Fibroblast of gingiva (primary cell): ENCODE measurements around the gene F8A1.
"Not testable (repeated sequence)": the region's sequence is repeated elsewhere in the genome, so short reads cannot be mapped to it uniquely, and the experiment has no call there.

Source experiments
- DNase-seq: peaks from one replicate; pipeline ENCODE4 v3.0.0-alpha.2; 2011; ENCODE audit warnings: low read depth

The F8A1 gene

DNA sequence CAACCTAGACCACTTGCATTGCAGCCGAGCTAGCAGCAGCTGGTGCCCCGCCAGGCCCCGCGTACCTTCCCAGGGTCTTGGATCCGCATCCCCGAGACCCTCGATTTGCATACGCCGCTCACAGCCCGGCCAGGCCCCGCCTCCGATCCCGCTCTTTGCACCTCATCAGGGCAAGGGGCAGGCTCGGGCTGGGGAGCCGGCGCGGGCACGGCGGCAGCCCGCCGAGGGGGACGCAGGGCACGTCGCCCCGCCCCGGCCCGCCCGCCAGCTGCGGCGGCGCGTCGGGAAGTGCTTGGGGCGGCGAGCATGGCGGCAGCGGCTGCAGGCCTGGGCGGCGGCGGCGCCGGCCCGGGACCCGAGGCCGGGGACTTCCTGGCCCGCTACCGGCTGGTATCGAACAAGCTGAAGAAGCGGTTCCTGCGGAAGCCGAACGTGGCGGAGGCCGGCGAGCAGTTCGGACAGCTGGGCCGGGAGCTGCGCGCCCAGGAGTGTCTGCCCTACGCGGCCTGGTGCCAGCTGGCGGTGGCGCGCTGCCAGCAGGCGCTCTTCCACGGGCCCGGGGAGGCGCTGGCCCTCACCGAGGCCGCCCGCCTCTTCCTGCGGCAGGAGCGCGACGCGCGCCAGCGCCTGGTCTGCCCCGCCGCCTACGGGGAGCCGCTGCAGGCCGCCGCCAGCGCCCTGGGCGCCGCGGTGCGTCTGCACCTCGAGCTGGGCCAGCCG, at the start of gene F8A1:
Gene F8A1 (plus strand): TSS at position 287 of the 720 bp plus-strand sequence. CDS start 20 bp downstream, at position 307.
- not testable (repeated sequence) for DNase-seq

DNA sequence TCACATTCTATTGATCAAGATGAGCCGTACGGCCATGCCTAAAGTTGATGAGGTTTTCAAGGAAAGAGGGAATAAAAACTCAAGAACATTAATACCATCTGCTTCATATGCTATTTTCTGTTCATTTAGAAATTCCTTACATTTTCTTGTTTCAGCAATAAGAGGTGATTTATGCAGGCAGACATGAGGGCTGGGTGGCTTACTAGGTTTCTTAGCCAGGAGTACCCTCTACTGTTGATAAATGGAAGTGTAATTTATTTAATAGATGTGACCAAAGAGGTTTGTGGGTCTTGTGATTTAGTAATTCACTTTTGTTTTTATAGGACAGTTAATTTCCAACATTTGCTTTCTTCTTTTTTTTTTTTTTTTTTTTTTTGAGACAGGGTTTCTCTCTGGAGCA, 45.3 kb upstream of the F8A1 start:
- DNase-seq, result peak; percentile 50

DNA sequence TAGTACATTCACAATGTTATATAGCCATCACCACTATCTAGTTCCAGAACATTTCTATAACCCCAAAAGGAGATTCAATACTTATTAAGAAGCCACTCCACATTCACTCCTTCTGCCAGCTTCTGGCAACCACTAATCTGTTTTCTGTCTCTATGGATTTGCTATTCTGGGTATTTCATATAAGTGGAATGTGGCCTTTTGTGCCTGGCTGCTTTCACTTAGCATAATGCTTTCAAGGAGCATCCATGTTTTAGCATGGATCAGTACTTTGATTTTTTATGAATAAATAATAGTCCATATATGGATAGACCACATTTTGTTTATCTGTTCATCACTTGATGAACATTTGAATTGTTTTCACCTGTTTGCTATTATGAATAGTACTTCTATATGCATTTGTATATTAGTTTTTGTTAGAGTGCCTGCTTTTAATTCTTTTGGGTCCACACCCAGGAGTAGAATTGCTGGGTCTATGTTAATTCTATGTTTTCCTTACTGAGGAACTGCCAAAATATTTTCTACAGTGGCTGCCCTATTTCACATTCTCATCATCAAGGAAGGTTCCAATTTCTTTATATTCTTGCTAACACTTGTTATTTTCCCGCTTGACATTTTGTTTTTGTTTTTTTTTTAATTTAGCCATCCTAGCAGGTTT, 35.1 kb upstream of the F8A1 start:
- DNase-seq, result no peak

DNA sequence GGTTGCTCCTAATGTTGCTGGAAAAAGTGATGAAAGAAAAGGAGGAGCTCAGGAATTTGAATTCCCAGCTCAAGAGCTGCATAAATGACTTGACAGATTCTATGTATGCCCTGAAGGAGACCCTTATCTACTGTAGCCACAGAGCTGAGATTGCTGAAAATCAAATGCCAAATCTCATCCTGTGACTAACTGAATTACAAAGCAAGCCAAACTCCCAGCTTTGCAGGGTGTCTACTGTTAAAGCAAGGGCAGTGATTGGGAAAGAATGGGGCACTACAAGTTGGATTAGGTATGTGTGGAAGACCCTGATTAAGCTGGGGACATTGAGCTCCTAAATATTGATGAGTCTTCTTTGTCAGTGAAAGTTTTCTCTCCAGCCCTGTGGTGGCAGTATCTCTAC, 30.9 kb upstream of the F8A1 start:
- no peak for DNase-seq

DNA sequence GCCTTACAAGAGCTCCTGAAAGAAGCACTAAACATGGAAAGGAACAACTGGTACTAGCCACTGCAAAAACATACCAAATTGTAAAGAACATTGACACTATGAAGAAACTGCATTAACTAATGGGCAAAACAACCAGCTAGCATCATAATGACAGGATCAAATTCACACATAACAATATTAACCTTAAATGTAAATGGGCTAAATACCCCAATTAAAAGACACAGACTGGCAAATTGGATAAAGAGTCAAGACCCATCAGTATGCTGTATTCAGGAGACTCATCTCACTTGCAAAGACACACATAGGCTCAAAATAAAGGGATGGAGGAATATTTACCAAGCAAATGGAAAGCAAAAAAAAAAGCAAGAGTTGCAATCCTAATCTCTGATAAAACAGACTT, 17.6 kb upstream of the F8A1 start:
- DNase-seq, result not testable (repeated sequence)

DNA sequence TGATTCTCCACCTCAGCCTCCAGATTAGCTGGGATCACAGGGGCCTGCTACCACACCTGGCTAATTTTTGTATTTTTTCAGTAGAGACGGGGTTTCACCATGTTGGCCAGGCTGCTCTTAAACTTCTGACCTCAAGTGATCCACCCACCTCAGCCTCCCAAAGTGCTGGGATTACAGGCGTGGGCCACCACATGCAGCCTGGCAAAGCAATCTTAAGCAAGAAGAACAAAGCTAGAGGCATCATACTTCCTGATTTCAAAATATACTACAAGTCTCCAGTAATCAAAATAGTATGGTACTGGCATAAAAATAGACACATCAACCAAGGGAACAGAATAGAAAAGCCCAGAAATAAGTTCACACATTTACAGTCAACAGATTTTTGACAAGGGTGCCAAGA, 12.8 kb upstream of the F8A1 start:
- DNase-seq, result no peak

DNA sequence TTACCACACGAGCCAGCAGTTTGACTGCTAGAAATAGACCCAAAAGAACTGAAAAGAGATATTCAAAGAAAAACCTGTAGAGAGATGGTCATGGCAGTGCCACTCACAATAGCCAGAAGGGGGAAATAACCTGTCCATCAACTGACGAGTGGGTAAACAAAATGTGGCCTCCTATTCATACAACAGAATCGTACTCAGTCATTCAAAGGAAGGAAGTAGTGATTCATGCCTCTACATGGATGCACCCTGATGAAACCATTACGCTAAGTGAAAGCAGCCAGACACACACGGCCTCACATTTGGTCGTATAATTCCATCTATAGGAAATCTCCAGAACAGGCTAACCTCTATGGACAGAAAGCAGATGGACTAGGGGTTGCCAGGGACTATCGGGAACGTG, 2.1 kb upstream of the F8A1 start:
- not testable (repeated sequence) for DNase-seq

DNA sequence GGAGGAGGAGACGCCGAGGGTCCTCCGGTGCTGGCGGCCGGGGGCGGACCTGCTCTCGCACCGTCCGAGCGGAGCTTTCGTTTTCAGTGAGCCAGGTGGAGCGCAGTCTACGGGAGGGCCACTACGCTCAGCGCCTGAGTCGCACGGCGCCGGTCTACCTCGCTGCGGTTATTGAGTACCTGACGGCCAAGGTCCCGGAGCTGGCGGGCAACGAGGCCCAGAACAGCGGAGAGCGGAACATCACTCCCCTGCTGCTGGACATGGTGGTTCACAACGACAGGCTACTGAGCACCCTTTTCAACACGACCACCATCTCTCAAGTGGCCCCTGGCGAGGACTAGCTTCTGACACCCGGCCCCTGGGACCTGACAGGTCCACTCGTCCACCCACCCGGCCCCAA, 1.1 kb upstream of the F8A1 start:
- DNase-seq, result not testable (repeated sequence)

DNA sequence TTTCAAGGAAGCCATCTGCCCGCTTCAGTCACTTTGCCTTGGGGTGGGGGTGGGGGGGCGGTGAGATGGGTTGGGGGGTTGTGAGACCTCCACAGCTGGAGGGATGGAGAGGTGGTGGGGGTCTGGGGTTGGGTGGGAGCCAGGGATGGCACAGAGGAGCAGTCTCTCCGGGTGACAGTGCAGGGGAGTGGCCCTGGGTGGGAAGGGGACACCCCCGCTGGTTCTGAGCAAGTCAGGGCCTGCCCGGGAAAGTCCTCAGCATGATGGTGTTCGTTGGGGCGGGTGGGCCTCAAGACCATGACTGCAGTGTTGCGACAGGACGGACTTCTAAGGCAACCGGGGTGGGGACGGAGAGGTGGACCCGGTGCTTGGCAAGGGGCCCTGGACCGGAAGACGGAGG, 606 bp upstream of the F8A1 start:
- not testable (repeated sequence) for DNase-seq

DNA sequence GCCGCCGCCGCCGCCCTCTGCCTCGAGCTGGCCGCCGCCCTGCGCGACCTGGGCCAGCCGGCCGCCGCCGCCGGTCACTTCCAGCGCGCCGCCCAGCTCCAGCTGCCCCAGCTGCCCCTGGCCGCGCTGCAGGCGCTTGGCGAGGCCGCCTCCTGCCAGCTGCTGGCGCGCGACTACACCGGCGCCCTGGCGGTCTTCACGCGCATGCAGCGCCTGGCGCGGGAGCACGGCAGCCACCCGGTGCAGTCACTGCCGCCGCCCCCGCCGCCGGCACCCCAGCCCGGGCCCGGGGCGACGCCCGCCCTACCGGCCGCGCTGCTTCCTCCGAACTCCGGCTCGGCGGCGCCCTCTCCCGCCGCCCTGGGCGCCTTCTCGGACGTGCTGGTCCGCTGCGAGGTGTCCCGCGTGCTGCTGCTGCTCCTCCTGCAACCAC, 650 bp downstream of the F8A1 start:
- not testable (repeated sequence) for DNase-seq

DNA sequence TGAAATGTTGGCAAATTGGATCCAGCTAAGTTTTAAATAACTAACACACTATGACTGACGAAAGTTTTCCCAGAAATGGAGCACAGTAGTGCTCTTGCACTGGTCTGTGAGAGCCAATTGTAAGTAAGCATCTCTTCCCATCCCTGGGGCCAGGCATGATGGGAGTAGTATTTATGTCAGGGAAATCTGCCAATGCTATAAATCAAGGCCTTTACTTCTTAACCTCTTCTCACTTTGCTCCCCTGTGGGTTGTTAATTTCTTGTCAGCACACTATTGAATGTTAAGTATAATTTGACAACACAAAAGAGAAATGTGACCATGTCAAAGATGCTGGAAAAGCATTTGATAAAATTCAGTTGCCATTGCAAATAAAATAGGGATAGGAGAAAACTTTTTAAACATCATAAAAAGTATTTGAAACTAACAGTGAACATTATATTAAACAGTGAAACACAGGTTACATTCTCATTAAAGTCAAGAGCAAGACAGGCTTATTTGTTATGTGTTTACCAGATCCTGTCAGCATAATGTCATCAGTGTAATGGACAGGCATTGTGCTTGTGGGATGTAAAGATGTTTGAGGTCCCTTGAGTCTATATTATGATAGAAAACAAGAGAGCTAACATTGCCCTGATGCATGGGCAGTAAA, 5.0 kb downstream of the F8A1 start:
- no peak for DNase-seq

DNA sequence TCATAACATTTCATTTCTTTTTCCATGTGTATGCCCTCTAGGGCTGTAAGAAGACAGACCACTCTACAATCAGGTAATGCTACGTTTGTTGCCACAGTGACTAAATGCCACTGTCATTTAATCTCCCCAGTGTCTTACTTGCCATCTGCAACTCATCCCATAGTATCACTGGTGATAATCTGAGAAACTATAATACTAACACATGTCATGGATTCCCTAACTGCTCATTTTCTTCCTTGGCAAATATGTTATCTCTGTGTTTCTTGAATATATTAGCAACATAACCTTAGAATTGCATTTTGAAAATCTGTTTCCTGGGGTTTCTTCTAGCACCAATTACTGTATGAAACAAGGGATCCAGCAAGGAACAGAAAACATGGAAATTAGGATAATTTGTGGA, 6.1 kb downstream of the F8A1 start:
- no peak for DNase-seq

DNA sequence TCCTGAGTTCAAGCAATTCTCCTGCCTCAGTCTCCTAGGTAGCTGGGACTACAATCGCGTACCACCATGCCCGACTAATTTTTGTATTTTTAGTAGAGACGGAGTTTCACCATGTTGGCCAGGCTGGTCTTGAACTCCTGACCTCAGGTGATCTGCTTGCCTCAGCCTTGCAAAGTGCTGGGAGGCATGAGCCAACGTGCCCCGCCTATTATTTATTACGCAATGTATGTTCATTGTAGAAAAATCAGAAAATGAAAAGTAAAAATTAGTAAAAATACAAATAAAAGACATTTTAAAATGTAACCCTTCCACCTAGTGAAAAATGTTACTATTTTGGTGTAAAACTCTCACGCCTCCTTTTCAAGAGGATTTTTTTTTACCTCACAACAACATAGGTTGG, 14.2 kb downstream of the F8A1 start:
- no peak for DNase-seq

DNA sequence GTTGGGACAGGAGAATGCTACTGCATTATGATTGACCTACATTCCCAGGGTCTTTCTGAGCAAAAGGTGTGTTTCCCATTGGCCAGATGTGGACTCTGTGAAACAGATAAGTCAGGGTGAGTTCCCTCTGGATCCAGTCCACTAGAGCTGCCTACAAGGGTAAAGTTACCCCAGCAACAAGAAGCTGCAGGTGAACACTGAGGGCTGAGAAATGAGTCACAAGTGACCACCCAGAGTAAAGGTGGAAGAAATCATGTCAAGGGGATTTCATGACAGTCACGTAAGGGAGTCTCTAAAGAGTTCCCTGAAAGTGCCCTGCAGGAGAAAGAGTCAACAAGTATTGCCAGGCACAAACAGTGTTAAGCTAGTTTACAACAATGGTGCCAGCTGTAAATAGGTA, 16.3 kb downstream of the F8A1 start:
- DNase-seq, result no peak

DNA sequence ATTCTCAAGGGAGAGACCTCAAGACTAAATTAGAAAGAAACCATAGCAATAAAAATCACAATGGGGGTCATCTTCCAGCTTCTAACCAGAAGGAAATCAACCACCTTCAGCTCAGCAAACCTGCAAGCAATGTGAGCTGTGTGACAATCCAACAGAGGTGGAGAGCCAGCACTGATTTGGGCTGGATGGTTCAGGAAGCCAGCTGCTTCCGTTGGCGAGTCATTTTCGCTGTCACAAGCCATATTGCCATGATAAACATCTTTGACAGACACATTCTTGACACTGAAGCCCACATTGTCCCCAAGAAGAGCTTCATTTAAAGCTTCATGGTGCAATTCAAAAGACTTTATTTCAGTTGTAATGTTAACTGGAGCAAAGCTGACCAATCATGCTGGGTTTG, 22.7 kb downstream of the F8A1 start:
- no peak for DNase-seq

DNA sequence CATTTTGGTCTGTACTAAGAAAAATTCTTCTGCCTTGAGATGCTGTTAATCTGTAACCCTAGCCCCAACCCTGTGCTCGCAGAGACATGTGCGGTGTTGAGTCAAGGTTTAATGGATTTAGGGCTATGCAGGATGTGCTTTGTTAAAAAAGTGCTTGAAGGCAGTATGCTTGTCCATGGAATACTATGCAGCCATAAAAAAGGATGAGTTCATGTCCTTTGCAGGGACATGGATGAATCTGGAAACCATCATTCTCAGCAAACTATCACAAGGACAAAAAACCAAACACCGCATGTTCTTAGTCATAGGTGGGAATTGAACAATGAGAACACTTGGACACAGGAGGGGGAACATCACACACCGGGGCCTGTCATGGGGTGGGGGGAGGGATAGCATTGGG, 23.9 kb downstream of the F8A1 start:
- not testable (repeated sequence) for DNase-seq

DNA sequence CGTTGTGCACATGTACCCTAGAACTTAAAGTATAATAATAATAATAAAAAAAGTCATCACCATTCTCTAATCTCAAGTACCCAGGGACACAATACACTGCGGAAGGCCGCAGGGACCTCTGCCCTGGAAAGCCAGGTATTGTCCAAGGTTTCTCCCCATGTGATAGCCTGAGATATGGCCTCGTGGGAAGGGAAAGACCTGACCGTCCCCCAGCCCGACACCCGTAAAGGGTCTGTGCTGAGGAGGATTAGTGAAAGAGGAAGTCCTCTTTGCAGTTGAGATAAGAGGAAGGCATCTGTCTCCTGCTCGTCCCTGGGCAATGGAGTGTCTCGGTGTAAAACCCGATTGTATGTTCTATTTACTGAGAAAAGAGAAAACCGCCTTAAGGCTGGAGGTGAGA, 24.4 kb downstream of the F8A1 start:
- not testable (repeated sequence) for DNase-seq

DNA sequence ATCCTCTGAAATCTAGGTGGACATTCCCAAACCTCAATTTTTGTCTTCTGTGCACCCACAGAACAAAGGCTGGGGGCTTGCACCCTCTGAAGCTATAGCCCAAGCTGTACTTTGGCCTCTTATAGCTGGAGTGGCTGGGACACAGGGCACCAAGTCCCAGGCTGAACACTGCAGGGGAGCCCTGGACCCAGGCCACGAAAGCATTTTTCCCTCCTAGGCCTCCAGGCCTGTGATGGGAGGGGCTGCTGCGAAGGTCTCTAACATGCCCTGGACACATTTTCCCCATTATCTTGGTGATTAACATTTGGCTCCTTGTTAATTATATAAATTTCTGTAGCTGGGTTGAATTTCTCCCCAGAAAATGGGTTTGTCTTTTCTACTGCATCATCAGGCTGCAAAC, 27.9 kb downstream of the F8A1 start:
- DNase-seq, result no peak

DNA sequence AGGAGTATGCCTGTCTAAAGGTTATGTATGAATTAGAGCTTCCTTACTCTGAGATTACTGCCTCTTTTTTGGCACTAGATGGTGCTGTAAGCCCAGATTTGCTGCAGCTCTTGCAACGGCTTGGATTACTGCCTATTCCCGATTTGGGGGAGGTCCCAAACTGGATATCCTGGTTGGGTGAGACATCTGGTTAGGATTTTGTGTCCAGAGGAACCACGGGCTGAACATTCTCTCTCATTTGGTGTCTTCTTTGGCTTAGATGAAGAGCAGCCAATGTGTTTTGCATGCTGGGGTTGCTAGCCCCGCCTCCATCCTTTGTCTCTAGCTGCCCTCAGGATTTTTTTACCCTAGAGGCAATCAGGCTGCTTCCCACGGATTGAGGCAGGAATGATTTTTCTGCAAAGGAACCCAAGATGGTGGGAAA, 31.9 kb downstream of the F8A1 start:
- DNase-seq, result peak; percentile 86

DNA sequence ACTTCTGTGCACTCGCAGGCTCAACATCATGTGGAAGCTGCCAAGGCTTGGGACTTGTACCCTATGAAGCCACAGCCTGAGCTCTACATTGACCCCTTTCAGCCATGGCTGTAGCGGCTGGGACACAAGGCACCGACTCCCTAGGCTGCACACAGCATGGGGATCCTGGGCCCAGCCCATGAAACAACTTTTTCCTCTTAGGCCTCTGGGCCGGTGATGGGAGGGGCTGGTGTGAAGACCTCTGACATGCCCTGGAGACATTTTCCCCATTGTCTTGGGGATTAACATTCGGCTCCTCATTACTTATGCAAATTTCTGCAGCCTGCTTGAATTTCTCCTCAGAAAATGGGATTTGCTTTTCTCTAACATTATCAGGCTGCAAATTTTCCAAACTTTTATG, 38.6 kb downstream of the F8A1 start:
- DNase-seq, result not testable (repeated sequence)
